A549 treated with AZD9567 at 1 μM for 4 hours (cell line): ENCODE results near the gene FOLH1. TPM values are rescaled to one million over a fixed set of nuclear protein-coding genes. Genes with fewer than 3 reads are reported as not detected.

ENCODE experiments used
- total RNA-seq: library from RNA; stranded (reverse); fragments of 200-300 nt; extraction: Qiagen RNA extraction; gene quantifications from 5 replicates; pipeline ENCODE4 v1.2.3, GENCODE V29; 2022; ENCODE audit not compliant: insufficient read depth

Gene FOLH1
- total RNA-seq = not detected in 5 replicates

GRCh38 chr11:49208006-49208721, at the start of gene FOLH1:
FOLH1 (minus strand) TSS chr11:49208602; CDS start chr11:49208409, 193 bp downstream.

Other genes starting within 250 kb of the FOLH1 start
- gene TRIM51G, start 224.7 kb downstream of the FOLH1 start, total RNA-seq = not detected in 5 replicates
- gene TRIM49B, start 179.8 kb downstream of the FOLH1 start, total RNA-seq = 0.07 TPM in 1 of 5 replicates, not detected in the others
- not detected in 5 replicates for gene TRIM64C, start 149.5 kb downstream of the FOLH1 start, total RNA-seq